ENCODE measurements around the gene TMEM185B.
A peak's percentile ranks its signal among the peaks of the same experiment; 100 is the strongest.
"Not testable (repeated sequence)": the region's sequence is repeated elsewhere in the genome, so short reads cannot be mapped to it uniquely, and the experiment has no call there.

The TMEM185B gene

DNA sequence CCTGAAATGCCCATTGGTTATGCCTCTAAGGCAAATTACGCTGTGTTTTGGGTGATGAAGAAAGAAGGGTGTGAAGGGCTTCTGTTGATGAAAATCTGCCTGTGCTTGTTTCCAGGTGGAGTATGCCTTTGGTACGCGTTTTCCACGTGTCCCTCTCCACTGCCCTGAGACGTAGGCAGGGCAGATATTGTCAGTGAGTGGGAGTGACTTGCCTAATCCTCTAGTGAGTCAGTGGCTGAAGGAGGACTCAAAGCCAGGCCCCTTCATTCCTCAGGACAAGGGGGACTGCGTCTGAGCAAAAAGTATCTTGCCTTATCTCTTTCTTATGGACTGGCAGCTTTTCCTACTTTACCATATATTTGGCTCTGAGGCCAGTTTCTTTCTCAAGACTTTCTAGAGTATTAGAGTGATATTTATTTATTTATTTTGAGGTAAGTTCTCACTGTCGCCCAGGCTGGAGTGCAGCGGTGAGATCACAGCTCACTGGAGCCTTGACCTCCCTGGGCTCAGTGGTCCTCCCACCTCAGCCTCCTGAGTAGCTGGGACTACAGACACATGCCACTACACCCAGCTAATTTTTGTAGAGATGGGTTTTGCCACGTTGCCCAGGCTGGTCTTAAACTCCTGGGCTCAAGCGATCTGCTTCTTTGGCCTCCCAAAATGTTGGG is 39.7 kb upstream of the TMEM185B start:
- TF ChIP-seq CTCF (conservative IDR thresholded peaks at IDR 0.05; ENCODE audit: low read length): no peak
- H3K4me3 ChIP-seq (ENCODE audit: low read length): no peak overlapping the region
- DNase-seq (ENCODE audit: low read depth): peak; percentile 18

- no peak for TF ChIP-seq CTCF (conservative IDR thresholded peaks at IDR 0.05; ENCODE audit: low read length)
- DNase-seq (ENCODE audit: low read depth): no peak
- H3K4me3 ChIP-seq (ENCODE audit: low read length): no peak overlapping the region
Observed at GRCh38 chr2:120262150-120262549, 39.0 kb upstream of the TMEM185B start.

- no peak for TF ChIP-seq CTCF (conservative IDR thresholded peaks at IDR 0.05; ENCODE audit: low read length)
- no peak overlapping the region for H3K4me3 ChIP-seq (ENCODE audit: low read length)
- DNase-seq (ENCODE audit: low read depth): no peak
Observed at GRCh38 chr2:120261387-120262006, 38.3 kb upstream of the TMEM185B start.

- no peak for DNase-seq (ENCODE audit: low read depth)
- no peak for TF ChIP-seq CTCF (conservative IDR thresholded peaks at IDR 0.05; ENCODE audit: low read length)
- H3K4me3 ChIP-seq (ENCODE audit: low read length): no peak overlapping the region
Observed at GRCh38 chr2:120260736-120261135, 37.5 kb upstream of the TMEM185B start.

DNA sequence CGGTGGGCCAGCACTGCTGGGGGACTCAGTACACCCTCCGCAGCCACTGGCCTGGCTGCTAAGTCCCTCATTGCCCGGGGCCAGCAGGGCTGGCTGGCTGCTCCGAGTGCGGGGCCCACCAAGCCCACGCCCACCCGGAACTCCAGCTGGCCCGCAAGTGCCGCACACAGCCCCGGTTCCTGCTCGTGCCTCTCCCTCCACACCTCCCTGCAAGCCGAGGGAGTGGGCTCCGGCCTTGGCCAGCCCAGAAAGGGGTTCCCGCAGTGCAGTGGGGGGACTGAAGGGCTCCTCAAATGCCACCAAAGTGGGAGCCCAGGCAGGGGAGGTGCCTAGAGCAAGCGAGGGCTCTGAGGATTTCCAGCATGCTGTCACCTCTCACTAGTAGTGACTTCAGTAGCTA is 36.7 kb upstream of the TMEM185B start:
- DNase-seq (ENCODE audit: low read depth); H3K4me3 ChIP-seq (ENCODE audit: low read length): not testable (repeated sequence)

DNA sequence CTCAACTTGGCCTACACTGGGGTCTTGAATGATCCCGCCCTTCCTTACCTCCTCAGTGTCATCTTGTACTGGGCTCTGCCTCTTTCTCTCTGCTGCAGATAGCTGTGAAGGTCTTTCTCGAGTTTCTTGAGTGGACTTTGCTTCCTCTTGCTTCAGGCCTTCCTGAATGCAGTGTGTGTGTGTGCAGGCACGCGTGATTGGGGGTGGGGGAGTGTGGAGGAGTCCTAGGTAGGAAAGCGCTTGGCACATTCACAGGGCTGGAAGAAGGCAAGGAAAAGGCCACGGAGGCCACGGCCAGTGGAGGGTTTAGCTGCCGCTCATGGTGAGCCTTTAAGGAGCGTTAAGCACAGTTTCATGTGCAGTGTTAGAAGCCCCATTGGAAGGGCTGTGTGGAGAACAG is 35.0 kb upstream of the TMEM185B start:
- no peak for DNase-seq (ENCODE audit: low read depth)
- no peak for TF ChIP-seq CTCF (conservative IDR thresholded peaks at IDR 0.05; ENCODE audit: low read length)

GRCh38 chr2:120257522-120257921 is 34.3 kb upstream of the TMEM185B start:
- no peak for DNase-seq (ENCODE audit: low read depth)
- no peak overlapping the region for H3K4me3 ChIP-seq (ENCODE audit: low read length)
- TF ChIP-seq CTCF (conservative IDR thresholded peaks at IDR 0.05; ENCODE audit: low read length): no peak

More for the DNA sequence above, 35.0 kb upstream of the TMEM185B start:
- no peak overlapping the region for H3K4me3 ChIP-seq (ENCODE audit: low read length)
